ENCODE data around the gene ST14.

The ST14 gene

GRCh38 chr11:130159657-130160497, at the start of gene ST14:
Gene ST14, plus strand, starts transcription at chr11:130159782. Its CDS starts 198 bp downstream, at chr11:130159980.
- in situ Hi-C loops (cut with HindIII; ENCODE audit: low sequenced_read_pairs): no loop called here

GRCh38 chr11:130110339-130111108, 49.1 kb upstream of the ST14 start:
- in situ Hi-C loops (cut with HindIII; ENCODE audit: low sequenced_read_pairs): no loop called here

- in situ Hi-C loops (cut with HindIII; ENCODE audit: low sequenced_read_pairs): no loop called here
Observed at GRCh38 chr11:130112071-130112830, 47.3 kb upstream of the ST14 start.

GRCh38 chr11:130114281-130114680, 45.3 kb upstream of the ST14 start:
- in situ Hi-C loops (cut with HindIII; ENCODE audit: low sequenced_read_pairs): no loop called here

GRCh38 chr11:130114726-130115125, 44.9 kb upstream of the ST14 start:
- in situ Hi-C loops (cut with HindIII; ENCODE audit: low sequenced_read_pairs): no loop called here

- in situ Hi-C loops (cut with HindIII; ENCODE audit: low sequenced_read_pairs): no loop called here
Observed at GRCh38 chr11:130115218-130115617, 44.4 kb upstream of the ST14 start.

- in situ Hi-C loops (cut with HindIII; ENCODE audit: low sequenced_read_pairs): no loop called here
Observed at GRCh38 chr11:130118165-130118564, 41.4 kb upstream of the ST14 start.

- in situ Hi-C loops (cut with HindIII; ENCODE audit: low sequenced_read_pairs): no loop called here
Observed at GRCh38 chr11:130118636-130119387, 40.8 kb upstream of the ST14 start.

- in situ Hi-C loops (cut with HindIII; ENCODE audit: low sequenced_read_pairs): no loop called here
Observed at GRCh38 chr11:130120045-130120444, 39.5 kb upstream of the ST14 start.

GRCh38 chr11:130121445-130121978, 38.1 kb upstream of the ST14 start:
- in situ Hi-C loops (cut with HindIII; ENCODE audit: low sequenced_read_pairs): no loop called here

- in situ Hi-C loops (cut with HindIII; ENCODE audit: low sequenced_read_pairs): no loop called here
Observed at GRCh38 chr11:130122141-130122575, 37.4 kb upstream of the ST14 start.

GRCh38 chr11:130123414-130124040, 36.1 kb upstream of the ST14 start:
- in situ Hi-C loops (cut with HindIII; ENCODE audit: low sequenced_read_pairs): no loop called here

GRCh38 chr11:130124096-130124495, 35.5 kb upstream of the ST14 start:
- in situ Hi-C loops (cut with HindIII; ENCODE audit: low sequenced_read_pairs): no loop called here

GRCh38 chr11:130125638-130126037, 33.9 kb upstream of the ST14 start:
- in situ Hi-C loops (cut with HindIII; ENCODE audit: low sequenced_read_pairs): loop anchor here (5.0 kb wide), 1 partner anchor 208 kb away; no protein-coding TSS in a partner anchor

- in situ Hi-C loops (cut with HindIII; ENCODE audit: low sequenced_read_pairs): loop anchor here (5.0 kb wide), 1 partner anchor 209 kb away; no protein-coding TSS in a partner anchor
Observed at GRCh38 chr11:130126516-130126915, 33.1 kb upstream of the ST14 start.

GRCh38 chr11:130127509-130127908, 32.1 kb upstream of the ST14 start:
- in situ Hi-C loops (cut with HindIII; ENCODE audit: low sequenced_read_pairs): loop anchor here (5.0 kb wide), 1 partner anchor 210 kb away; no protein-coding TSS in a partner anchor

- in situ Hi-C loops (cut with HindIII; ENCODE audit: low sequenced_read_pairs): loop anchor here (5.0 kb wide), 1 partner anchor 211 kb away; no protein-coding TSS in a partner anchor
Observed at GRCh38 chr11:130128626-130129025, 31.0 kb upstream of the ST14 start.

- in situ Hi-C loops (cut with HindIII; ENCODE audit: low sequenced_read_pairs): loop anchor here (5.0 kb wide), 1 partner anchor 213 kb away; no protein-coding TSS in a partner anchor
Observed at GRCh38 chr11:130129922-130130321, 29.7 kb upstream of the ST14 start.
